Liver (tissue), 4 donors: Measurements from ENCODE around the gene NOTCH2NLA. TPM values are rescaled to one million over a fixed set of nuclear protein-coding genes. Genes with fewer than 3 reads are reported as not detected.

ENCODE experiments used
- polyA plus RNA-seq, 2 donors: library from polyadenylated mRNA; stranded (reverse) in 1 of 2; unstranded in 1 of 2; fragments of 200-250 nt in 1 of 2; fragments of >200 nt in 1 of 2; fragmentation: Nextera tagmentation in 1 of 2; extraction: Ambion mirVana in 1 of 2; gene quantifications; one replicate each; pipeline versions ENCODE4 v1.2.1 to v1.2.3, GENCODE V29; 2013 to 2015
- total RNA-seq, 2 donors: library from RNA; depleted of rRNA; stranded (reverse); fragments of >200 nt; gene quantifications; one replicate each; pipeline ENCODE4 v1.2.3, GENCODE V29; 2014
- donor health status: healthy.
- donor health status: healthy.
- donor health status: healthy.

The NOTCH2NLA gene
- total and polyA plus RNA-seq, 4 donors: 6.3 to 48.7 (median 20.3) TPM

Other genes with a start within 250 kb of the NOTCH2NLA start
- gene TXNIP, start 232.4 kb downstream of the NOTCH2NLA start, total RNA-seq: 100 to 1,000 TPM in 1 of 2 donors, 10 to 100 TPM in 1; 84.7 to 223 TPM
- 10 to 100 TPM; 53.8 to 99.2 TPM for gene TXNIP, start 232.4 kb downstream of the NOTCH2NLA start, polyA plus RNA-seq
- gene HJV, start 207.3 kb downstream of the NOTCH2NLA start, total RNA-seq: 10 to 100 TPM; 68.0 to 80.5 TPM
- gene HJV, start 207.3 kb downstream of the NOTCH2NLA start, polyA plus RNA-seq: 100 to 1,000 TPM; 115 to 138 TPM
- 1 to 10 TPM in 1 of 2 donors, under 1 TPM in 1; 0.89 to 1.9 TPM for gene NBPF10, start 84.2 kb downstream of the NOTCH2NLA start, total RNA-seq
- under 1 TPM; 0.39 to 0.57 TPM for gene NBPF10, start 84.2 kb downstream of the NOTCH2NLA start, polyA plus RNA-seq